Sigmoid colon (tissue), 3 donors: Measurements from ENCODE around the gene PLB1.

Experiments
- CTCF ChIP-seq, 4 experiments: fragments of 450-650 bp in 3 of 4; fragments of 200-600 bp in 1 of 4; IDR thresholded peaks; one replicate each; pipeline ENCODE4 v1.5.1; 2016 to 2019; ENCODE audit warnings: antibody characterized with exemption in 4 of 4, mild to moderate bottlenecking in 3 of 4, moderate library complexity in 2 of 4
- POLR2A ChIP-seq, 2 donors: fragments of 450-650 bp; IDR thresholded peaks; one replicate each; pipeline ENCODE4 v1.6.1; 2016; ENCODE audit warnings: antibody characterized with exemption in 2 of 2, mild to moderate bottlenecking in 2 of 2, moderate library complexity in 2 of 2

GRCh38 chr2:28447086-28447485 is 48.8 kb upstream of the PLB1 start:
- TF ChIP-seq CTCF (IDR thresholded peaks at IDR 0.05) (no peak), POLR2A (IDR thresholded peaks at IDR 0.05) (no peak)
